ACHN (cell line): ENCODE data around the gene TULP1.
A peak's percentile ranks its signal among the peaks of the same experiment; 100 is the strongest.

Source experiments
- DNase-seq: peaks from one replicate; pipeline ENCODE4 v3.0.0-alpha.2; 2015
- in situ Hi-C: cut with HindIII; loops from 2 replicates; pipeline ENCODE4 v1.10.0; 2017; ENCODE audit warnings: low sequenced_read_pairs, low pct_ligation_motif_present, low pct_unique_long_range_greater_than_20kb

The TULP1 gene

GRCh38 chr6:35452183-35453090 lies 60.3 kb downstream of the TULP1 start, which contains the start of gene FANCE:
Gene FANCE, plus strand, starts transcription at chr6:35452338. Its CDS starts 208 bp downstream, at chr6:35452546.
- in situ Hi-C loops: no loop called here
- peak; percentile 85 for DNase-seq

- no peak for DNase-seq
Observed at GRCh38 chr6:35451354-35452182, 61.1 kb downstream of the TULP1 start.

DNA sequence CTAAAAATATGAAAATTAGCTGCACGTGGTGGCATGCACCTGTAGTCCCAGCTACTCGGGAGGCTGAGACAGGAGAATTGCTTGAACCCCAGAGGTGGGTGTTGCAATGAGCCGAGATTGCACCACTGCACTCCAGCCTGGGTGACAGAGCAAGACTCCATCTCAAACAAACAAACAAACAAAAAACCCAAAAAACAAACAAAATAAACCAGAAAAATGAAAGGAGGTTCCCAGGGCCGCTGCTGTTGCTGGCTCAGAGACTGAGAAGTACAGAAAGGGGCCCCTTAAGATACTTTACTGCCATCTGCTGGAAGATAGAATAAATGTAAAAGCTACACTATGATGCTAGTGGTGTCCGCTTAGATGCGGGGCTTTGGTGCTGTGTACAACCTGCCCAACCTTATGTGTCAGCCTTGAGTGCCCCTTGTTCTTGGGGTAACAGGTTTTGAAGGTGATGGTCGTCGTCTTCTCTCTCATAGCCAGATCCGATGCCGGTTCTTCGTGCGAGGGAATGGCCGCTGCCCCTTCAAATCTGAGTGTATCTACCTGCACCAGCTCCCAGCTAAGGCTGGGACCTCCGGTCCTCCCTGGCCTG lies 63.3 kb downstream of the TULP1 start:
- DNase-seq: peak; percentile 73
- in situ Hi-C loops: loop anchor here (25.0 kb wide), 1 partner anchor 112 kb away; the partner anchor contains the start of gene PPARD

More at GRCh38 chr6:35451354-35452182, 61.1 kb downstream of the TULP1 start:
- in situ Hi-C loops: no loop called here

GRCh38 chr6:35448191-35448590 lies 64.5 kb downstream of the TULP1 start:
- in situ Hi-C loops: loop anchor here (25.0 kb wide), 1 partner anchor 111 kb away; the partner anchor contains the start of gene PPARD
- DNase-seq: no peak
